Neural cell (in vitro differentiated cells): Measurements from ENCODE around the gene ZNF805. TPM values are rescaled to one million over a fixed set of nuclear protein-coding genes. Genes with fewer than 3 reads are reported as not detected.

Experiments used
- H2AFZ ChIP-seq: fragments of 200-600, 300-800 bp; sonication (generic), shearing (Covaris generic); 2 replicates; pipeline ENCODE4 v1.6.0; 2014; ENCODE audit warnings: low read depth, mild to moderate bottlenecking, antibody characterized with exemption, low read length, moderate library complexity
- H3F3A ChIP-seq: fragments of 200-600 bp; shearing (Covaris generic); 2 replicates; pipeline ENCODE4 v1.6.1; 2016; ENCODE audit warnings: mild to moderate bottlenecking, moderate library complexity, mixed read lengths, antibody characterized with exemption, low read length; ENCODE audit not compliant: insufficient read depth, poor library complexity, severe bottlenecking
- H3K27ac ChIP-seq: fragments of 200-600, 300-800 bp; sonication (generic), shearing (Covaris generic); 2 replicates; pipeline ENCODE4 v1.5.1; 2014; ENCODE audit warnings: mild to moderate bottlenecking, low read length, moderate library complexity
- H3K27me3 ChIP-seq: fragments of 300-800, 200-600 bp; sonication (generic), shearing (Covaris generic); 2 replicates; pipeline ENCODE4 v1.6.0; 2014; ENCODE audit warnings: mild to moderate bottlenecking, low read depth, low read length, moderate library complexity; ENCODE audit not compliant: insufficient read depth
- H3K36me3 ChIP-seq: fragments of 300-800, 200-600 bp; sonication (generic), shearing (Covaris generic); 2 replicates; pipeline ENCODE4 v1.5.1; 2014; ENCODE audit warnings: mild to moderate bottlenecking, antibody characterized with exemption, low read length, moderate library complexity; ENCODE audit not compliant: insufficient read depth
- H3K4me2 ChIP-seq: fragments of 300-800, 200-600 bp; sonication (generic), shearing (Covaris generic); 2 replicates; pipeline ENCODE4 v1.6.0; 2014; ENCODE audit warnings: mild to moderate bottlenecking, low read length
- H3K4me3 ChIP-seq: fragments of 300-800, 200-600 bp; sonication (generic), shearing (Covaris generic); 2 replicates; pipeline ENCODE4 v1.5.1; 2014; ENCODE audit warnings: mild to moderate bottlenecking, low read length, moderate library complexity
- H3K79me2 ChIP-seq: fragments of 200-600 bp; shearing (Covaris generic); replicated peaks from 2 replicates; pipeline ENCODE4 v1.6.0; 2014; ENCODE audit warnings: mild to moderate bottlenecking, low read length, moderate library complexity; ENCODE audit not compliant: insufficient read depth
- H3K9ac ChIP-seq: fragments of 300-800, 200-600 bp; sonication (generic), shearing (Covaris generic); 2 replicates; pipeline ENCODE4 v1.6.1; 2016; ENCODE audit warnings: mild to moderate bottlenecking, low read length, mixed read lengths
- H3K9me2 ChIP-seq: fragments of 200-600 bp; shearing (Covaris generic); 2 replicates; pipeline ENCODE4 v1.6.1; 2016; ENCODE audit warnings: mild to moderate bottlenecking, low read length, mixed read lengths; ENCODE audit not compliant: insufficient read depth
- H3K9me3 ChIP-seq: fragments of 200-600, 300-800 bp; sonication (generic), shearing (Covaris generic); 2 replicates; pipeline ENCODE4 v1.6.1; 2016; ENCODE audit warnings: mild to moderate bottlenecking, mixed run types, low read length, moderate library complexity, mixed read lengths
- H4K20me1 ChIP-seq: fragments of 200-600 bp; shearing (Covaris generic); 2 replicates; pipeline ENCODE4 v1.6.1; 2016; ENCODE audit warnings: mild to moderate bottlenecking, mixed run types; ENCODE audit not compliant: insufficient read depth
- EP300 ChIP-seq: fragments of 450-650 bp; conservative IDR thresholded peaks from 2 replicates; pipeline ENCODE4 v1.6.1; 2014; ENCODE audit warnings: antibody characterized with exemption, mild to moderate bottlenecking, moderate library complexity; ENCODE audit not compliant: poor library complexity, severe bottlenecking
- EZH2 ChIP-seq: fragments of 200-600, 300-800 bp; shearing (Covaris generic), sonication (generic); IDR thresholded peaks from 2 replicates; pipeline ENCODE4 v1.6.1; 2014; ENCODE audit warnings: antibody characterized with exemption, low read length, borderline replicate concordance, mild to moderate bottlenecking; ENCODE audit not compliant: insufficient read depth, poor library complexity, severe bottlenecking
- MXI1 ChIP-seq: fragments of 450-650 bp; conservative IDR thresholded peaks from 2 replicates; pipeline ENCODE4 v1.6.1; 2014; ENCODE audit warnings: antibody characterized with exemption, mild to moderate bottlenecking; ENCODE audit not compliant: poor library complexity, severe bottlenecking
- RAD21 ChIP-seq: fragments of 450-650 bp; conservative IDR thresholded peaks from 2 replicates; pipeline ENCODE4 v1.6.1; 2014; ENCODE audit warnings: antibody characterized with exemption, mild to moderate bottlenecking, moderate library complexity
- SMC3 ChIP-seq: fragments of 450-650 bp; conservative IDR thresholded peaks from 2 replicates; pipeline ENCODE4 v1.6.1; 2014; ENCODE audit warnings: antibody characterized with exemption, mild to moderate bottlenecking, moderate library complexity; ENCODE audit not compliant: poor library complexity
- TAF1 ChIP-seq: IDR thresholded peaks from 2 replicates; pipeline ENCODE4 v1.6.1; 2012; ENCODE audit warnings: low read depth
- polyA plus RNA-seq: library from polyadenylated mRNA; depleted of rRNA; stranded (reverse); fragments of >200 nt; gene quantifications from 2 replicates; pipeline ENCODE4 v1.2.3, GENCODE V29; 2014
- TF ChIP-seq, protein P1 (sequence below): IDR thresholded peaks from 2 replicates; pipeline ENCODE4 v1.6.1; 2012; ENCODE audit warnings: borderline replicate concordance
- TF ChIP-seq, protein P2 (sequence below): fragments of 450-650 bp; IDR thresholded peaks from 2 replicates; pipeline ENCODE4 v1.5.1; 2014; ENCODE audit warnings: antibody characterized with exemption, mild to moderate bottlenecking, moderate library complexity; ENCODE audit not compliant: poor library complexity, severe bottlenecking

ZNF805 gene
- polyA plus RNA-seq, 1 donor from 2014 or later, result 4.9 TPM

DNA sequence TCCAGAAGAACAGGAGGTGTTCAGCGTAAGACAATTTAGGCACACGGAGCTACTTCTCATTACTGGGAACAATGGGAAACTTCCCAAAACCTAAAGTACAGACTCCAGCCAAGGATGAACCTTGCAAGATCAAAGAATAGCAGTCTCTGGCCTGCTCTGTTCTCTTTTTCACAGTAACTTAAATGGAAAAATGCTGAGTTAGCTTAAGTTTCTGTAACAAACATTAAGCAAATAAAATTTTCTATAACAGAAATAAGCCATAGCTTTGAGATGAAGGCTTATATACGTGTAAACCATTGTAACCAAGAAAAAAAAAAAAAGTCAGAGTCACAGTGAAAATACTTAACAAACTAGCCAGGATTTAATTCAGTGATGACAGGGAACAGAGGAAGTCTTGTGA lies 21.6 kb downstream of the ZNF805 start:
- Histone ChIP-seq H3F3A (no peaks in the 10 kb centered on the region), H3K4me2 (no peak overlapping the region), H2AFZ (no peak overlapping the region), H3K9ac (no peak overlapping the region), H3K36me3 (no peaks in the 10 kb centered on the region), H3K9me2 (no peaks in the 10 kb centered on the region), H4K20me1 (no peaks in the 10 kb centered on the region), H3K27ac (no peak overlapping the region), H3K4me3 (no peak overlapping the region), H3K9me3 (no peaks in the 10 kb centered on the region), H3K79me2 (no peaks in the 10 kb centered on the region), H3K27me3 (no peaks in the 10 kb centered on the region)
- no peak for TF ChIP-seq EZH2
- no peak for TF ChIP-seq SMC3
- no peak for TF ChIP-seq RAD21
- no peak for TF ChIP-seq MXI1
- TF ChIP-seq, protein P1, sequence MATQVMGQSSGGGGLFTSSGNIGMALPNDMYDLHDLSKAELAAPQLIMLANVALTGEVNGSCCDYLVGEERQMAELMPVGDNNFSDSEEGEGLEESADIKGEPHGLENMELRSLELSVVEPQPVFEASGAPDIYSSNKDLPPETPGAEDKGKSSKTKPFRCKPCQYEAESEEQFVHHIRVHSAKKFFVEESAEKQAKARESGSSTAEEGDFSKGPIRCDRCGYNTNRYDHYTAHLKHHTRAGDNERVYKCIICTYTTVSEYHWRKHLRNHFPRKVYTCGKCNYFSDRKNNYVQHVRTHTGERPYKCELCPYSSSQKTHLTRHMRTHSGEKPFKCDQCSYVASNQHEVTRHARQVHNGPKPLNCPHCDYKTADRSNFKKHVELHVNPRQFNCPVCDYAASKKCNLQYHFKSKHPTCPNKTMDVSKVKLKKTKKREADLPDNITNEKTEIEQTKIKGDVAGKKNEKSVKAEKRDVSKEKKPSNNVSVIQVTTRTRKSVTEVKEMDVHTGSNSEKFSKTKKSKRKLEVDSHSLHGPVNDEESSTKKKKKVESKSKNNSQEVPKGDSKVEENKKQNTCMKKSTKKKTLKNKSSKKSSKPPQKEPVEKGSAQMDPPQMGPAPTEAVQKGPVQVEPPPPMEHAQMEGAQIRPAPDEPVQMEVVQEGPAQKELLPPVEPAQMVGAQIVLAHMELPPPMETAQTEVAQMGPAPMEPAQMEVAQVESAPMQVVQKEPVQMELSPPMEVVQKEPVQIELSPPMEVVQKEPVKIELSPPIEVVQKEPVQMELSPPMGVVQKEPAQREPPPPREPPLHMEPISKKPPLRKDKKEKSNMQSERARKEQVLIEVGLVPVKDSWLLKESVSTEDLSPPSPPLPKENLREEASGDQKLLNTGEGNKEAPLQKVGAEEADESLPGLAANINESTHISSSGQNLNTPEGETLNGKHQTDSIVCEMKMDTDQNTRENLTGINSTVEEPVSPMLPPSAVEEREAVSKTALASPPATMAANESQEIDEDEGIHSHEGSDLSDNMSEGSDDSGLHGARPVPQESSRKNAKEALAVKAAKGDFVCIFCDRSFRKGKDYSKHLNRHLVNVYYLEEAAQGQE, result no peak
- TF ChIP-seq, protein P2, sequence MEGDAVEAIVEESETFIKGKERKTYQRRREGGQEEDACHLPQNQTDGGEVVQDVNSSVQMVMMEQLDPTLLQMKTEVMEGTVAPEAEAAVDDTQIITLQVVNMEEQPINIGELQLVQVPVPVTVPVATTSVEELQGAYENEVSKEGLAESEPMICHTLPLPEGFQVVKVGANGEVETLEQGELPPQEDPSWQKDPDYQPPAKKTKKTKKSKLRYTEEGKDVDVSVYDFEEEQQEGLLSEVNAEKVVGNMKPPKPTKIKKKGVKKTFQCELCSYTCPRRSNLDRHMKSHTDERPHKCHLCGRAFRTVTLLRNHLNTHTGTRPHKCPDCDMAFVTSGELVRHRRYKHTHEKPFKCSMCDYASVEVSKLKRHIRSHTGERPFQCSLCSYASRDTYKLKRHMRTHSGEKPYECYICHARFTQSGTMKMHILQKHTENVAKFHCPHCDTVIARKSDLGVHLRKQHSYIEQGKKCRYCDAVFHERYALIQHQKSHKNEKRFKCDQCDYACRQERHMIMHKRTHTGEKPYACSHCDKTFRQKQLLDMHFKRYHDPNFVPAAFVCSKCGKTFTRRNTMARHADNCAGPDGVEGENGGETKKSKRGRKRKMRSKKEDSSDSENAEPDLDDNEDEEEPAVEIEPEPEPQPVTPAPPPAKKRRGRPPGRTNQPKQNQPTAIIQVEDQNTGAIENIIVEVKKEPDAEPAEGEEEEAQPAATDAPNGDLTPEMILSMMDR, result no peak

DNA sequence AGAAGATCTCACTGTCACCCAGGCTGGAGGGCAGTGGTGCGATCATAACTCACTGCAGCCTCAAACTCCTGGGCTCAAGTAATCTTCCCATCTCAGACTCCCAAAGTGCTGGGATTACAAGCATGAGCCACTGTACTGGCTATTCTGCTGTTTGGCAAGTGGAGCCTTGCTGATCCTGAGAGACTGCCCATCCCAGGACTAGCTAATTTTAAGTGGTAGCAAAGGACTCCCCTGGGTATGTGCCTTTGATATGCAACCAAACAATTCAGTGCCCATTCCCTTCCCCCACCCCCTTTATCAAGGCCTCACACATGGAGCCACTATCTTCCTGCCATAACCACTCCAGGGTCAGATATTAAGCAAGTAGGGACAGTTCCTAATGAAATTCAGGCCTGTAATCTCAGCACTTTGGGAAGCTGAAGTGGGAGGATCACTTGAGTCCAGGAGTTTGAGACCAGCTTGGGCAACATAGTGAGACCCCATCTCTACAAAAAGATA lies 22.9 kb downstream of the ZNF805 start:
- H3K79me2 ChIP-seq, result no peaks in the 10 kb centered on the region
- no peaks in the 10 kb centered on the region for H4K20me1 ChIP-seq
- H3K4me2 ChIP-seq, result no peak overlapping the region
- no peak overlapping the region for H3K9ac ChIP-seq
- TF ChIP-seq EZH2, result no peak
- TF ChIP-seq TAF1, result no peak
- no peak for TF ChIP-seq EP300
- no peak for TF ChIP-seq MXI1
- TF ChIP-seq RAD21, result no peak
- TF ChIP-seq, protein P2, result no peak
- TF ChIP-seq SMC3, result no peak
- no peak overlapping the region for H3K27ac ChIP-seq
- H3K9me3 ChIP-seq, result no peaks in the 10 kb centered on the region
- no peaks in the 10 kb centered on the region for H3F3A ChIP-seq
- H3K36me3 ChIP-seq, result no peaks in the 10 kb centered on the region
- no peak overlapping the region for H2AFZ ChIP-seq
- no peak overlapping the region for H3K4me3 ChIP-seq
- no peaks in the 10 kb centered on the region for H3K27me3 ChIP-seq
- no peaks in the 10 kb centered on the region for H3K9me2 ChIP-seq
